Astrocyte (in vitro differentiated cells and primary cell): Measurements from ENCODE around the gene UBR1. TPM values are rescaled to one million over a fixed set of nuclear protein-coding genes. Genes with fewer than 3 reads are reported as not detected.

Experiments
- DNase-seq: peaks from one replicate; pipeline ENCODE4 v3.0.0-alpha.2; 2010; ENCODE audit warnings: low read depth
- FAIRE-seq: peaks from 2 replicates; lab custom pipeline; 2011; peaks lifted over from hg19 to GRCh38; lab: Jason Lieb, UNC
- H2AFZ ChIP-seq: 2 replicates; pipeline ENCODE4 v1.6.0; 2012; ENCODE audit warnings: low read depth, low read length, inconsistent platforms
- H3K27ac ChIP-seq: 2 replicates; pipeline ENCODE4 v1.5.1; 2011; ENCODE audit warnings: low read depth, low read length, inconsistent platforms
- H3K27me3 ChIP-seq: 2 replicates; pipeline ENCODE4 v1.6.0; 2011; ENCODE audit warnings: low read length, inconsistent platforms; ENCODE audit not compliant: insufficient read depth
- H3K36me3 ChIP-seq: 2 replicates; pipeline ENCODE4 v1.5.1; 2011; ENCODE audit warnings: low read length, inconsistent platforms; ENCODE audit not compliant: insufficient read depth
- H3K4me1 ChIP-seq: 2 replicates; pipeline ENCODE4 v1.5.1; 2011; ENCODE audit warnings: low read length, inconsistent platforms; ENCODE audit not compliant: insufficient read depth
- H3K4me2 ChIP-seq: 2 replicates; pipeline ENCODE4 v1.6.0; 2012; ENCODE audit warnings: low read length, inconsistent platforms
- H3K4me3 ChIP-seq: 2 replicates; pipeline ENCODE4 v1.5.1; 2011; ENCODE audit warnings: low read depth, mild to moderate bottlenecking, low read length, inconsistent platforms; ENCODE audit not compliant: insufficient read depth
- H3K79me2 ChIP-seq: 2 replicates; pipeline ENCODE4 v1.6.0; 2012; ENCODE audit warnings: mild to moderate bottlenecking, low read length, inconsistent platforms; ENCODE audit not compliant: insufficient read depth
- H3K9ac ChIP-seq: 2 replicates; pipeline ENCODE4 v1.6.0; 2012; ENCODE audit warnings: mild to moderate bottlenecking, low read length, inconsistent platforms
- H3K9me3 ChIP-seq: 2 replicates; pipeline ENCODE4 v1.5.1; 2012; ENCODE audit warnings: low read depth, mild to moderate bottlenecking, low read length, inconsistent platforms; ENCODE audit not compliant: insufficient read depth
- H4K20me1 ChIP-seq: 2 replicates; pipeline ENCODE4 v1.6.0; 2012; ENCODE audit warnings: low read length, inconsistent platforms; ENCODE audit not compliant: insufficient read depth
- H3K27ac Mint-ChIP-seq: one replicate; pipeline ENCODE4 v1.8.0; 2021; ENCODE audit warnings: mild to moderate bottlenecking, mixed read lengths; ENCODE audit not compliant: unreplicated experiment
- H3K27me3 Mint-ChIP-seq: one replicate; pipeline ENCODE4 v1.8.0; 2021; ENCODE audit warnings: low read depth, mixed read lengths; ENCODE audit not compliant: unreplicated experiment
- H3K36me3 Mint-ChIP-seq: one replicate; pipeline ENCODE4 v1.8.0; 2021; ENCODE audit warnings: low read depth, mixed read lengths; ENCODE audit not compliant: unreplicated experiment
- H3K4me1 Mint-ChIP-seq: one replicate; pipeline ENCODE4 v1.8.0; 2021; ENCODE audit warnings: low read depth, mixed read lengths; ENCODE audit not compliant: unreplicated experiment
- H3K4me3 Mint-ChIP-seq: one replicate; pipeline ENCODE4 v1.8.0; 2021; ENCODE audit warnings: mild to moderate bottlenecking, moderate library complexity, mixed read lengths; ENCODE audit not compliant: unreplicated experiment
- H3K9me3 Mint-ChIP-seq: one replicate; pipeline ENCODE4 v1.8.0; 2021; ENCODE audit warnings: mild to moderate bottlenecking, mixed read lengths; ENCODE audit not compliant: unreplicated experiment
- CTCF ChIP-seq: IDR thresholded peaks from 2 replicates; pipeline ENCODE4 v1.5.1; 2011; ENCODE audit warnings: low read depth, mild to moderate bottlenecking, inconsistent platforms, low read length, moderate library complexity; ENCODE audit not compliant: insufficient read depth
- EZH2 ChIP-seq: IDR thresholded peaks from 2 replicates; pipeline ENCODE4 v1.6.1; 2012; ENCODE audit warnings: mild to moderate bottlenecking, low read length, inconsistent platforms; ENCODE audit not compliant: insufficient read depth
- total RNA-seq: library from RNA; stranded (reverse); gene quantifications from 2 replicates; pipeline ENCODE4 v1.2.1, GENCODE V29; 2021

UBR1 gene
- total RNA-seq, 1 donor from 2014 or later: 25.7 TPM

- Histone ChIP-seq H3K4me3 (no peak overlapping the region), H3K27ac (no peak overlapping the region), H3K27me3 (no peaks in the 10 kb centered on the region), H3K9ac (no peak overlapping the region), H3K79me2 (no peaks in the 10 kb centered on the region), H3K4me2 (no peak overlapping the region), H4K20me1 (no peaks in the 10 kb centered on the region), H3K9me3 (no peaks in the 10 kb centered on the region), H2AFZ (no peak overlapping the region), H3K36me3 (no peaks in the 10 kb centered on the region), H3K4me1 (peaks cover 5% of the 10 kb centered on the region)
- no peaks in the 10 kb centered on the region for H3K9me3 Mint-ChIP-seq
- FAIRE-seq (no peak), DNase-seq (no peak)
- peaks cover 9% of the 10 kb centered on the region for H3K4me1 Mint-ChIP-seq
- no peak overlapping the region for H3K27ac Mint-ChIP-seq
- TF ChIP-seq CTCF (no peak), EZH2 (no peak)
- no peaks in the 10 kb centered on the region for H3K36me3 Mint-ChIP-seq
- peaks cover 6% of the 10 kb centered on the region for H3K27me3 Mint-ChIP-seq
- H3K4me3 Mint-ChIP-seq: no peak overlapping the region
Observed at GRCh38 chr15:43121863-43122262, 16.0 kb upstream of the UBR1 start.

GRCh38 chr15:43118829-43119228 is 13.0 kb upstream of the UBR1 start:
- H3K4me2 ChIP-seq: no peak overlapping the region
- H3K4me1 Mint-ChIP-seq: peaks cover 4% of the 10 kb centered on the region
- DNase-seq (no peak), FAIRE-seq (no peak)
- H3K36me3 Mint-ChIP-seq: no peaks in the 10 kb centered on the region
- H2AFZ ChIP-seq: no peak overlapping the region
- no peak overlapping the region for H3K27ac ChIP-seq
- H3K9me3 Mint-ChIP-seq: no peaks in the 10 kb centered on the region
- no peak overlapping the region for H3K27ac Mint-ChIP-seq
- TF ChIP-seq EZH2 (no peak), CTCF (no peak)
- no peaks in the 10 kb centered on the region for H3K36me3 ChIP-seq
- no peak overlapping the region for H3K4me3 Mint-ChIP-seq
- H3K27me3 Mint-ChIP-seq: peaks cover 10% of the 10 kb centered on the region
- no peaks in the 10 kb centered on the region for H3K79me2 ChIP-seq
- peaks cover 3% of the 10 kb centered on the region for H3K27me3 ChIP-seq
- H3K9ac ChIP-seq: no peak overlapping the region
- H3K4me3 ChIP-seq: no peak overlapping the region
- H3K4me1 ChIP-seq: peaks cover 5% of the 10 kb centered on the region
- no peaks in the 10 kb centered on the region for H3K9me3 ChIP-seq
- H4K20me1 ChIP-seq: no peaks in the 10 kb centered on the region

- Histone ChIP-seq H3K4me1 (peaks cover 5% of the 10 kb centered on the region), H3K9ac (no peak overlapping the region), H3K27ac (no peak overlapping the region), H4K20me1 (no peaks in the 10 kb centered on the region), H3K27me3 (peaks cover 3% of the 10 kb centered on the region), H3K4me2 (no peak overlapping the region), H3K9me3 (no peaks in the 10 kb centered on the region), H3K36me3 (no peaks in the 10 kb centered on the region), H3K4me3 (no peak overlapping the region), H2AFZ (no peak overlapping the region), H3K79me2 (no peaks in the 10 kb centered on the region)
- Mint-ChIP-seq H3K4me3 (no peak overlapping the region), H3K27me3 (peaks cover 10% of the 10 kb centered on the region), H3K4me1 (peaks cover 4% of the 10 kb centered on the region), H3K36me3 (no peaks in the 10 kb centered on the region), H3K27ac (no peak overlapping the region), H3K9me3 (no peaks in the 10 kb centered on the region)
- no peak for DNase-seq
- TF ChIP-seq EZH2: no peak
- FAIRE-seq: no peak
Observed at GRCh38 chr15:43118286-43118685, 12.4 kb upstream of the UBR1 start.
